Measurements from ENCODE around the gene PAQR3.

The PAQR3 gene

DNA sequence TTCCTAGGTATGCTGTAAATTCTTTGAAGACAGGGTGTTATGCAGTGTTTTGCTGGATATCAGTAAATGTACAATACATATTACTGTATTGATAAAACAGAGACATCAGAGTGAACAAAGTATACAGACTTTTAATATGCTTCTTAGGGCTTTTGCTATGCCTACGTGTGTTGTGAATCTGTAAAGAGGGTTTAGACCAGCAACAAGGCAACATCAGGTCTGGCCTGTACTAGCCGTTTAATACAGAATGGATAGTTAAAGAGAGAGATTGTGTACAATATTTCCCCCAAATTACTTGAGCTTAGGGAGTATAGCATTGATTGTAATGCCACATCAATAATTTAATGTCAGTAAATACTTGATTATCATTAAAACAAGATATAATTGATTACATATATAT is 75.2 kb downstream of the PAQR3 start:
- no peak for DNase-seq (ENCODE audit: low read depth in 2 of 3, low spot score in 2 of 3)

DNA sequence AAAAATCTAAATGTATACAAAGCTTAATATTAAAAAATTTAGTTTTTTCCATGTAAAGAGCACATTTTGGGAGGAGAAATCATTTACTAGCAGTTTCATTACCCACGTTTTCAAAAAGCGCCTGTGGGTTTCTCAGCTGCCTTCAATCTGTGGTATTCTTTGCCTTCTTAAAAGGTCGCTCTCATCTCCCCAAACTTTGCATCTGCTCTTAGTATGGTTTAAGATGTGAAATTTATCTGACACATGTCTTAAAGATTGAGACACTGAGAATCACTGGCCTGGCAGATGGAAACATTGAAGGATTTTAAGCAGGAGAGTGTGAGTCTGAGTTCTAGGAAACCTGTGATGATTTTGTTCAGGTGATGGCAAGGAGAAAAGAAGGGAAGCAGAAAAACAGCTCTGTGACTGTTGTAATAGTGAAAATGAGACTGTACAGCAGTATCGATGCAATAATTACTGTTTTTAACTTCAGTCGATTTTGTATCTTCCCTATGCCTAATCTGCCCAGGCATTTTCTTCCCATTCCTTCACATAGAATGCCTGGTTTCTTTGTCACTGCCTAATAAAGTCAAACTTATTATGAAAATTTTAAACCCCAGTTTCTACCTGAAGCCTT is 75.9 kb downstream of the PAQR3 start:
- DNase-seq (ENCODE audit: low read depth in 2 of 3, low spot score in 2 of 3), result no peak

DNA sequence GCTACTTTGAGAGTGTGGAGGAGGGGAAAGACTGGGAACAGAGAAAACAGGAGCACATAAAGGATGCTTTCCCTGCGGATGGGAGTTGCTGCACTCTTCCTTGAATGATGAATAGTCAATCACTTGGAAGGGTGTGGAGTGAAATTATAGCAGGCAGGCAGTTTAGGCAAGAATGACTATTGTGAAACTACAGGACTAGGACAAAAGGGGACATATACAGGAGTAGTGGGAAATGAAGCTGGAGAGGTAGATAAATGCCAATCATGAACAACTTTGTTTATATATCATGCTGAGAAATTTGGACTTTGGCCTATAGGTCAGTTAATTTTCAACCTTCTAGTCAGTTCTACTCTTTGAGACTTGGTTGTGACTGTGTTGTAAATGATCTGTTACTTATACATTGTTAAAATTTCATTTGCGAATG is 76.9 kb downstream of the PAQR3 start:
- DNase-seq (ENCODE audit: low read depth in 2 of 3, low spot score in 2 of 3), result no peak

Measured in activated CD8-positive, alpha-beta memory T cell treated with anti-CD3 and anti-CD28 coated beads for 48 hours (primary cell).